ENCODE measurements around the gene SLC24A1. TPM values are rescaled to one million over a fixed set of nuclear protein-coding genes. Genes with fewer than 3 reads are reported as not detected.

Gene SLC24A1
- total and polyA plus RNA-seq, 2 of the 4 experiments (the other 2 are of a cell fraction) = 3.6 to 4.9 TPM

DNA sequence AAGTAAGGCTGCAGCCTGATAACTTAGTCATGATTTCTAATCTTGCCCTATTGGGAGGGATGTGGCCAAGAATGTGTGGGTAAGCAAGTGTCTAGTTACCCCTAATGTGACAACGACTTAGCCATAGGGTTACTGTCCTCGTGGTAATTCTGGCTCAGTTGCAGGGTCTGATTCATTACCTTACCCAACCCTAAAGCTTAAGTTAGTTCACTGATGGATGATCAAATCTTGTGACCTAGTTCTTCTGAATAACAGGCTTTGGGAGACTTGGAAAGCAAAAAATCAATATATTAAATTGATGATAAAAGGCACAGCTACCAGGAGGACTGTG is 9.2 kb upstream of the SLC24A1 start:
- dilution Hi-C loops (cut with HindIII; ENCODE audit: low sequenced_read_pairs, unreplicated experiment) = no loop called here
- Histone ChIP-seq H3K9ac (ENCODE audit: low read depth, low read length) (no peak overlapping the region), H3K27ac (ENCODE audit: insufficient read depth, low read length) (no peak overlapping the region)

More for the DNA sequence above, 9.2 kb upstream of the SLC24A1 start:
- Histone ChIP-seq H2AFZ (replicated peaks; ENCODE audit: low read length, poor library complexity) (peak overlapping the region; percentile 5), H2BK15ac (ENCODE audit: low read depth, low read length) (no peak overlapping the region), H2BK20ac (ENCODE audit: low read depth, low read length) (no peak overlapping the region), H4K20me1 (ENCODE audit: insufficient read depth, low read length) (no peaks in the 10 kb centered on the region), H3K27me3 (ENCODE audit: control insufficient read depth, insufficient read depth, low read length) (no peaks in the 10 kb centered on the region), H3K36me3 (ENCODE audit: control insufficient read depth, insufficient read depth, low read length) (no peaks in the 10 kb centered on the region), H3K4me3 (ENCODE audit: insufficient read depth, low read depth, low read length) (no peak overlapping the region), H3K4me2 (ENCODE audit: low read depth, low read length) (no peak overlapping the region), H3K14ac (replicated peaks; ENCODE audit: low read depth, low read length) (peak overlapping the region; percentile 21; the same call in 1 of the 2 replicates), H2BK120ac (ENCODE audit: low read depth, low read length) (no peak overlapping the region), H2AK9ac (replicated peaks; ENCODE audit: low read depth, low read length, poor library complexity) (peak overlapping the region; percentile 17), H3K9me3 (ENCODE audit: control insufficient read depth, insufficient read depth, low read length) (no peaks in the 10 kb centered on the region), H3K4me1 (ENCODE audit: control insufficient read depth, insufficient read depth, low read length) (peaks cover 4% of the 10 kb centered on the region), H4K5ac (ENCODE audit: low read depth, low read length) (no peak overlapping the region; the same call in 1 of the 2 replicates), H3K18ac (ENCODE audit: low read depth, low read length) (no peak overlapping the region), H3K79me1 (ENCODE audit: low read depth in 1 of 2, low read length in 2 of 2) (peaks cover 12 to 35% of the 10 kb centered on the region in 2 experiments; a peak in 3 of 4 replicates), H4K91ac (ENCODE audit: insufficient read depth, low read depth, low read length) (no peak overlapping the region), H3K56ac (ENCODE audit: extremely low read depth, insufficient read depth, low read length) (no peak overlapping the region), H2AK5ac (ENCODE audit: low read depth, low read length) (peak overlapping the region; percentile 20; the same call in 1 of the 2 replicates), H3K23ac (ENCODE audit: low read depth, low read length) (peak overlapping the region; percentile 71; the same call in 1 of the 2 replicates), H3K4ac (ENCODE audit: low read depth, low read length) (0 out of 2 replicates have a peak overlapping the region, but pooled peaks have one; percentile 9), H2BK5ac (ENCODE audit: low read depth, low read length, poor library complexity, severe bottlenecking) (no peak overlapping the region), H4K8ac (ENCODE audit: low read depth in 2 of 2, low read length in 2 of 2) (peak overlapping the region in 1 of 2 experiments; percentile 96; a peak in 2 of 4 replicates), H3K9me1 (ENCODE audit: insufficient read depth, low read length) (peaks cover 13% of the 10 kb centered on the region)
- ChIA-PET POLR2A (ENCODE audit: unreplicated experiment) (no interaction called here), CTCF (no interaction called here)
- no CpG with 5 or more reads among the region's 2 CpGs for WGBS, 2 experiments (ENCODE audit: extremely low coverage in 2 of 2, insufficient read length in 1 of 2)
- intact Hi-C loops (cut with micrococcal nuclease) (no loop called here), in situ Hi-C loops (cut with MboI; ENCODE audit: low sequenced_read_pairs) (loop anchor here (25.0 kb wide), 1 partner anchor 675 kb away; the partner anchor contains the start of gene DIS3L)
- no peak for TF ChIP-seq NFE2L2 (IDR thresholded peaks at IDR 0.05; ENCODE audit: low read depth, low read length)
- no peak for TF ChIP-seq RAD21 (IDR thresholded peaks at IDR 0.05; ENCODE audit: low read length)
- TF ChIP-seq RCOR1 (IDR thresholded peaks at IDR 0.05; ENCODE audit: insufficient replicate concordance, low read length) = no peak
- TF ChIP-seq, protein P1, sequence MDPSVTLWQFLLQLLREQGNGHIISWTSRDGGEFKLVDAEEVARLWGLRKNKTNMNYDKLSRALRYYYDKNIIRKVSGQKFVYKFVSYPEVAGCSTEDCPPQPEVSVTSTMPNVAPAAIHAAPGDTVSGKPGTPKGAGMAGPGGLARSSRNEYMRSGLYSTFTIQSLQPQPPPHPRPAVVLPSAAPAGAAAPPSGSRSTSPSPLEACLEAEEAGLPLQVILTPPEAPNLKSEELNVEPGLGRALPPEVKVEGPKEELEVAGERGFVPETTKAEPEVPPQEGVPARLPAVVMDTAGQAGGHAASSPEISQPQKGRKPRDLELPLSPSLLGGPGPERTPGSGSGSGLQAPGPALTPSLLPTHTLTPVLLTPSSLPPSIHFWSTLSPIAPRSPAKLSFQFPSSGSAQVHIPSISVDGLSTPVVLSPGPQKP (IDR thresholded peaks at IDR 0.05; ENCODE audit: borderline replicate concordance, low read depth, low read length) = no peak
- no peak for TF ChIP-seq SMC3 (IDR thresholded peaks at IDR 0.05; ENCODE audit: low read depth, low read length)
- no peak for TF ChIP-seq CTCF (conservative IDR thresholded peaks at IDR 0.05; ENCODE audit: low read depth, low read length)
- TF ChIP-seq USF2 (IDR thresholded peaks at IDR 0.05; ENCODE audit: low read depth, low read length) = no peak
- TF ChIP-seq BHLHE40 (IDR thresholded peaks at IDR 0.05; ENCODE audit: low read depth, low read length) = no peak
- TF ChIP-seq MAZ (IDR thresholded peaks at IDR 0.05; ENCODE audit: borderline replicate concordance, low read depth, low read length) = no peak
- no peak for TF ChIP-seq MXI1 (IDR thresholded peaks at IDR 0.05; ENCODE audit: borderline replicate concordance, low read depth, low read length)
- TF ChIP-seq MAFK (IDR thresholded peaks at IDR 0.05; ENCODE audit: low read depth, low read length) = no peak
- TF ChIP-seq FOS (IDR thresholded peaks at IDR 0.05; ENCODE audit: low read depth, low read length) = no peak
- TF ChIP-seq CHD1 (IDR thresholded peaks at IDR 0.05; ENCODE audit: low read depth, low read length) = no peak
- ATAC-seq (ENCODE audit: low read depth) (no peak), DNase-seq (peak; percentile 21)
- no TSS peak for BruUV-seq (replicated peaks)
